ENCODE data around the gene P2RX1.

The P2RX1 gene

GRCh38 chr17:3940965-3941698 is 24.9 kb upstream of the P2RX1 start:
- H3K36me3 ChIP-seq (ENCODE audit: control insufficient read depth in 1 of 2, insufficient read depth in 2 of 2, low read length in 2 of 2), result peaks cover 30 to 75% of the 10 kb centered on the region in 2 donors
- no peak overlapping the region for H3K9ac ChIP-seq (ENCODE audit: low read depth in 1 of 2, low read length in 2 of 2)

GRCh38 chr17:3937359-3937758 is 21.1 kb upstream of the P2RX1 start:
- Histone ChIP-seq H3K4me1 (ENCODE audit: control insufficient read depth in 1 of 2, insufficient read depth in 2 of 2, low read length in 2 of 2) (no peaks in the 10 kb centered on the region), H3K36me3 (ENCODE audit: control insufficient read depth in 1 of 2, insufficient read depth in 2 of 2, low read length in 2 of 2) (peaks cover 28 to 64% of the 10 kb centered on the region in 2 donors), H3K9ac (ENCODE audit: low read depth in 1 of 2, low read length in 2 of 2) (no peak overlapping the region), H3K27me3 (ENCODE audit: control insufficient read depth in 1 of 2, insufficient read depth in 2 of 2, low read length in 2 of 2) (no peaks in the 10 kb centered on the region), H3K9me3 (ENCODE audit: control insufficient read depth in 1 of 2, low read length in 2 of 2) (no peaks in the 10 kb centered on the region), H3K27ac (ENCODE audit: low read depth, low read length) (no peak overlapping the region), H3K4me3 (ENCODE audit: low read depth in 1 of 2, low read length in 2 of 2) (no peak overlapping the region)

More at GRCh38 chr17:3940965-3941698, 24.9 kb upstream of the P2RX1 start:
- Histone ChIP-seq H3K4me1 (ENCODE audit: control insufficient read depth in 1 of 2, insufficient read depth in 2 of 2, low read length in 2 of 2) (peaks cover 0 to 4% of the 10 kb centered on the region in 2 donors), H3K4me3 (ENCODE audit: low read depth in 1 of 2, low read length in 2 of 2) (no peak overlapping the region), H3K9me3 (ENCODE audit: control insufficient read depth in 1 of 2, low read length in 2 of 2) (no peaks in the 10 kb centered on the region), H3K27ac (ENCODE audit: low read depth, low read length) (no peak overlapping the region), H3K27me3 (ENCODE audit: control insufficient read depth in 1 of 2, insufficient read depth in 2 of 2, low read length in 2 of 2) (no peaks in the 10 kb centered on the region)

GRCh38 chr17:3935825-3936355 is 19.6 kb upstream of the P2RX1 start:
- Histone ChIP-seq H3K27ac (ENCODE audit: low read depth, low read length) (no peak overlapping the region), H3K4me1 (ENCODE audit: control insufficient read depth in 1 of 2, insufficient read depth in 2 of 2, low read length in 2 of 2) (no peaks in the 10 kb centered on the region), H3K4me3 (ENCODE audit: low read depth in 1 of 2, low read length in 2 of 2) (no peak overlapping the region), H3K36me3 (ENCODE audit: control insufficient read depth in 1 of 2, insufficient read depth in 2 of 2, low read length in 2 of 2) (peaks cover 22 to 51% of the 10 kb centered on the region in 2 donors), H3K9ac (ENCODE audit: low read depth in 1 of 2, low read length in 2 of 2) (no peak overlapping the region), H3K9me3 (ENCODE audit: control insufficient read depth in 1 of 2, low read length in 2 of 2) (no peaks in the 10 kb centered on the region), H3K27me3 (ENCODE audit: control insufficient read depth in 1 of 2, insufficient read depth in 2 of 2, low read length in 2 of 2) (no peaks in the 10 kb centered on the region)

GRCh38 chr17:3935140-3935542 is 18.9 kb upstream of the P2RX1 start:
- no peaks in the 10 kb centered on the region for H3K9me3 ChIP-seq (ENCODE audit: control insufficient read depth in 1 of 2, low read length in 2 of 2)
- H3K4me1 ChIP-seq (ENCODE audit: control insufficient read depth in 1 of 2, insufficient read depth in 2 of 2, low read length in 2 of 2), result no peaks in the 10 kb centered on the region
- H3K27me3 ChIP-seq (ENCODE audit: control insufficient read depth in 1 of 2, insufficient read depth in 2 of 2, low read length in 2 of 2), result no peaks in the 10 kb centered on the region
- peaks cover 22 to 45% of the 10 kb centered on the region in 2 donors for H3K36me3 ChIP-seq (ENCODE audit: control insufficient read depth in 1 of 2, insufficient read depth in 2 of 2, low read length in 2 of 2)
- no peak overlapping the region for H3K9ac ChIP-seq (ENCODE audit: low read depth in 1 of 2, low read length in 2 of 2)
- no peak overlapping the region for H3K4me3 ChIP-seq (ENCODE audit: low read depth in 1 of 2, low read length in 2 of 2)
- H3K27ac ChIP-seq (ENCODE audit: low read depth, low read length), result no peak overlapping the region

- no peaks in the 10 kb centered on the region for H3K9me3 ChIP-seq (ENCODE audit: control insufficient read depth in 1 of 2, low read length in 2 of 2)
- no peak overlapping the region for H3K4me3 ChIP-seq (ENCODE audit: low read depth in 1 of 2, low read length in 2 of 2)
- no peak overlapping the region for H3K9ac ChIP-seq (ENCODE audit: low read depth in 1 of 2, low read length in 2 of 2)
- H3K27ac ChIP-seq (ENCODE audit: low read depth, low read length), result no peak overlapping the region
- H3K27me3 ChIP-seq (ENCODE audit: control insufficient read depth in 1 of 2, insufficient read depth in 2 of 2, low read length in 2 of 2), result no peaks in the 10 kb centered on the region
- H3K36me3 ChIP-seq (ENCODE audit: control insufficient read depth in 1 of 2, insufficient read depth in 2 of 2, low read length in 2 of 2), result peaks cover 5 to 27% of the 10 kb centered on the region in 2 donors
- H3K4me1 ChIP-seq (ENCODE audit: control insufficient read depth in 1 of 2, insufficient read depth in 2 of 2, low read length in 2 of 2), result no peaks in the 10 kb centered on the region
These were observed 13.5 kb upstream of the P2RX1 start for GRCh38 chr17:3929764-3930163.

- H3K9me3 ChIP-seq (ENCODE audit: control insufficient read depth in 1 of 2, low read length in 2 of 2), result no peaks in the 10 kb centered on the region
- H3K9ac ChIP-seq (ENCODE audit: low read depth in 1 of 2, low read length in 2 of 2), result no peak overlapping the region
- H3K4me3 ChIP-seq (ENCODE audit: low read depth in 1 of 2, low read length in 2 of 2), result no peak overlapping the region
- peaks cover 5 to 25% of the 10 kb centered on the region in 2 donors for H3K36me3 ChIP-seq (ENCODE audit: control insufficient read depth in 1 of 2, insufficient read depth in 2 of 2, low read length in 2 of 2)
- peaks cover 0 to 3% of the 10 kb centered on the region in 2 donors for H3K4me1 ChIP-seq (ENCODE audit: control insufficient read depth in 1 of 2, insufficient read depth in 2 of 2, low read length in 2 of 2)
- no peaks in the 10 kb centered on the region for H3K27me3 ChIP-seq (ENCODE audit: control insufficient read depth in 1 of 2, insufficient read depth in 2 of 2, low read length in 2 of 2)
- H3K27ac ChIP-seq (ENCODE audit: low read depth, low read length), result no peak overlapping the region
These were observed 12.9 kb upstream of the P2RX1 start for GRCh38 chr17:3929181-3929580.

- Histone ChIP-seq H3K36me3 (ENCODE audit: control insufficient read depth in 1 of 2, insufficient read depth in 2 of 2, low read length in 2 of 2) (peaks cover 5 to 23% of the 10 kb centered on the region in 2 donors), H3K9ac (ENCODE audit: low read depth in 1 of 2, low read length in 2 of 2) (no peak overlapping the region), H3K4me1 (ENCODE audit: control insufficient read depth in 1 of 2, insufficient read depth in 2 of 2, low read length in 2 of 2) (peaks cover 0 to 3% of the 10 kb centered on the region in 2 donors), H3K4me3 (ENCODE audit: low read depth in 1 of 2, low read length in 2 of 2) (no peak overlapping the region), H3K9me3 (ENCODE audit: control insufficient read depth in 1 of 2, low read length in 2 of 2) (no peaks in the 10 kb centered on the region), H3K27ac (ENCODE audit: low read depth, low read length) (no peak overlapping the region), H3K27me3 (ENCODE audit: control insufficient read depth in 1 of 2, insufficient read depth in 2 of 2, low read length in 2 of 2) (no peaks in the 10 kb centered on the region)
These were observed 12.1 kb upstream of the P2RX1 start for GRCh38 chr17:3928406-3928805.

- H3K9ac ChIP-seq (ENCODE audit: low read depth in 1 of 2, low read length in 2 of 2), result no peak overlapping the region
- peaks cover 0 to 3% of the 10 kb centered on the region in 2 donors for H3K4me1 ChIP-seq (ENCODE audit: control insufficient read depth in 1 of 2, insufficient read depth in 2 of 2, low read length in 2 of 2)
- H3K27ac ChIP-seq (ENCODE audit: low read depth, low read length), result no peak overlapping the region
- no peaks in the 10 kb centered on the region for H3K27me3 ChIP-seq (ENCODE audit: control insufficient read depth in 1 of 2, insufficient read depth in 2 of 2, low read length in 2 of 2)
- no peaks in the 10 kb centered on the region for H3K9me3 ChIP-seq (ENCODE audit: control insufficient read depth in 1 of 2, low read length in 2 of 2)
- H3K36me3 ChIP-seq (ENCODE audit: control insufficient read depth in 1 of 2, insufficient read depth in 2 of 2, low read length in 2 of 2), result peaks cover 5 to 23% of the 10 kb centered on the region in 2 donors
- H3K4me3 ChIP-seq (ENCODE audit: low read depth in 1 of 2, low read length in 2 of 2), result no peak overlapping the region
These were observed 11.5 kb upstream of the P2RX1 start for GRCh38 chr17:3927628-3928340.

GRCh38 chr17:3926860-3927627 is 10.8 kb upstream of the P2RX1 start:
- Histone ChIP-seq H3K4me3 (ENCODE audit: low read depth in 1 of 2, low read length in 2 of 2) (no peak overlapping the region), H3K36me3 (ENCODE audit: control insufficient read depth in 1 of 2, insufficient read depth in 2 of 2, low read length in 2 of 2) (peaks cover 5 to 23% of the 10 kb centered on the region in 2 donors), H3K27ac (ENCODE audit: low read depth, low read length) (no peak overlapping the region), H3K9ac (ENCODE audit: low read depth in 1 of 2, low read length in 2 of 2) (peak overlapping the region in 1 of 2 donors; percentile 1), H3K27me3 (ENCODE audit: control insufficient read depth in 1 of 2, insufficient read depth in 2 of 2, low read length in 2 of 2) (no peaks in the 10 kb centered on the region), H3K4me1 (ENCODE audit: control insufficient read depth in 1 of 2, insufficient read depth in 2 of 2, low read length in 2 of 2) (peaks cover 0 to 3% of the 10 kb centered on the region in 2 donors), H3K9me3 (ENCODE audit: control insufficient read depth in 1 of 2, low read length in 2 of 2) (no peaks in the 10 kb centered on the region)
